ENCODE measurements around the gene TMEM203.

TMEM203 gene

GRCh38 chr9:137225699-137226331 lies 20.4 kb upstream of the TMEM203 start:
- Histone ChIP-seq H3K36me3 (ENCODE audit: control insufficient read depth, insufficient read depth, low read length) (no peaks in the 10 kb centered on the region), H2AFZ (no peak overlapping the region), H3K9me3 (ENCODE audit: control insufficient read depth, low read length) (no peaks in the 10 kb centered on the region), H3K27ac (no peak overlapping the region), H3K4me3 (ENCODE audit: low read depth, low read length) (no peak overlapping the region), H3K27me3 (ENCODE audit: control insufficient read depth, insufficient read depth, low read length) (no peaks in the 10 kb centered on the region), H3K9ac (no peak overlapping the region), H3K4me2 (ENCODE audit: low read length) (no peak overlapping the region), H3K4me1 (peaks cover 5% of the 10 kb centered on the region), H3K79me2 (no peaks in the 10 kb centered on the region)
- TF ChIP-seq, protein P1, sequence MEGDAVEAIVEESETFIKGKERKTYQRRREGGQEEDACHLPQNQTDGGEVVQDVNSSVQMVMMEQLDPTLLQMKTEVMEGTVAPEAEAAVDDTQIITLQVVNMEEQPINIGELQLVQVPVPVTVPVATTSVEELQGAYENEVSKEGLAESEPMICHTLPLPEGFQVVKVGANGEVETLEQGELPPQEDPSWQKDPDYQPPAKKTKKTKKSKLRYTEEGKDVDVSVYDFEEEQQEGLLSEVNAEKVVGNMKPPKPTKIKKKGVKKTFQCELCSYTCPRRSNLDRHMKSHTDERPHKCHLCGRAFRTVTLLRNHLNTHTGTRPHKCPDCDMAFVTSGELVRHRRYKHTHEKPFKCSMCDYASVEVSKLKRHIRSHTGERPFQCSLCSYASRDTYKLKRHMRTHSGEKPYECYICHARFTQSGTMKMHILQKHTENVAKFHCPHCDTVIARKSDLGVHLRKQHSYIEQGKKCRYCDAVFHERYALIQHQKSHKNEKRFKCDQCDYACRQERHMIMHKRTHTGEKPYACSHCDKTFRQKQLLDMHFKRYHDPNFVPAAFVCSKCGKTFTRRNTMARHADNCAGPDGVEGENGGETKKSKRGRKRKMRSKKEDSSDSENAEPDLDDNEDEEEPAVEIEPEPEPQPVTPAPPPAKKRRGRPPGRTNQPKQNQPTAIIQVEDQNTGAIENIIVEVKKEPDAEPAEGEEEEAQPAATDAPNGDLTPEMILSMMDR (IDR thresholded peaks at IDR 0.05) = no peak

- Histone ChIP-seq H3K36me3 (ENCODE audit: control insufficient read depth, insufficient read depth, low read length) (no peaks in the 10 kb centered on the region), H3K4me2 (ENCODE audit: low read length) (peak within 1 kb of the TSS; percentile 100), H3K4me3 (ENCODE audit: low read depth, low read length) (peak within 1 kb of the TSS; percentile 97), H2AFZ (peak within 1 kb of the TSS; percentile 88), H3K27ac (peak within 1 kb of the TSS; percentile 93), H3K4me1 (peaks cover 5% of the 10 kb centered on the region), H3K9me3 (ENCODE audit: control insufficient read depth, low read length) (no peaks in the 10 kb centered on the region), H3K79me2 (no peaks in the 10 kb centered on the region), H3K27me3 (ENCODE audit: control insufficient read depth, insufficient read depth, low read length) (no peaks in the 10 kb centered on the region), H3K9ac (peak within 1 kb of the TSS; percentile 77)
- TF ChIP-seq, protein P1 (IDR thresholded peaks at IDR 0.05) = no peak
Measured at GRCh38 chr9:137224830-137225694, 19.6 kb upstream of the TMEM203 start, which contains the start of gene CYSRT1. Gene CYSRT1, plus strand, starts transcription at chr9:137225174. Its CDS starts 448 bp downstream, at chr9:137225622.

DNA sequence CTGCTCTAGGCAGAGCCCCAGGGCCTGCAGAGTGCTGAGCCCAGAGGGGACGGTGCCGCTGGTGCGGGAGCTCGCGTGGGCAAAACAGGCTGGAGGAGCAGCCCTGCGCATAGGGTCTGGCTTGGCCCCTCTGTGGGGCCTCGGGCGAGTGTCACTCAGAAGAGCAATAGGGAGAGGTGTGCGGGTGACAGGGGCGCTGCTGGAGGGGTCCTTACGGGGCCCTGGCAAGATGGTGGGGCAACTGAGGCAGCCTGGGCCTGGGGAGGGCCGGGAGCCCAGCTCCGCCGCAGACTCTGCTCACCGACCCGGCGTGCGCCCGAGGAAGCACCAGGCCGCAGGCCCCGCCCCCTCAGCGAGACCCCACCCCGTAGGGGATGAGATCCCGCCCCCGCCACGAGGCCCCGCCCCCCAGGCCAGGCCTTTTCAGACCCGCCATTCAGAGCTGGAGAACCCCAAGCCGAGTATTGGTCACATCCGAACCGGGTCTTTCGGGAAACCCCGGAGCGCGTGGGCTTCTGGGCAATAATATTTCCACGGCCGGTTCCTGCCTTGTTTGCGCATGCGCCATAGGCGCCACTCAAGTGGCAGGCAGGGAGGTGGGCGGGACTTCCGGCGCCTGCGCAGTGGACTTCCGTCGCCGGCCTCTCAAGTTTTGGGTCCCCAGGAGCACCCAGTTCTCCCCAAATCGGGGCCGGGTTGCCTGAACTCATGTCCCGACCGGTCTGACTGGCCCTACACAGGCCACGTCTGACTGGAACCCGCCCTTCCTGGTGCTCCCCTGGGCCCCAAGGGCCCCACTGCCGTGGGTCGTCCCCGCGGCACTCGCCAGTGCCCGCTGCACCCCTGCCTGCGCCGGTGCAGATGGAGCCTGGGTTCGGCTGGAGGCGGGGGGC lies 17.9 kb upstream of the TMEM203 start:
- peak overlapping the region; percentile 77 for H3K9ac ChIP-seq
- peaks cover 5% of the 10 kb centered on the region for H3K4me1 ChIP-seq
- H2AFZ ChIP-seq = peak overlapping the region; percentile 88
- H3K4me3 ChIP-seq (ENCODE audit: low read depth, low read length) = peak overlapping the region; percentile 97
- H3K4me2 ChIP-seq (ENCODE audit: low read length) = peak overlapping the region; percentile 100
- no peaks in the 10 kb centered on the region for H3K36me3 ChIP-seq (ENCODE audit: control insufficient read depth, insufficient read depth, low read length)
- TF ChIP-seq, protein P1 (IDR thresholded peaks at IDR 0.05) = no peak
- H3K9me3 ChIP-seq (ENCODE audit: control insufficient read depth, low read length) = no peaks in the 10 kb centered on the region
- no peaks in the 10 kb centered on the region for H3K79me2 ChIP-seq
- H3K27me3 ChIP-seq (ENCODE audit: control insufficient read depth, insufficient read depth, low read length) = no peaks in the 10 kb centered on the region
- peak overlapping the region; percentile 93 for H3K27ac ChIP-seq

DNA sequence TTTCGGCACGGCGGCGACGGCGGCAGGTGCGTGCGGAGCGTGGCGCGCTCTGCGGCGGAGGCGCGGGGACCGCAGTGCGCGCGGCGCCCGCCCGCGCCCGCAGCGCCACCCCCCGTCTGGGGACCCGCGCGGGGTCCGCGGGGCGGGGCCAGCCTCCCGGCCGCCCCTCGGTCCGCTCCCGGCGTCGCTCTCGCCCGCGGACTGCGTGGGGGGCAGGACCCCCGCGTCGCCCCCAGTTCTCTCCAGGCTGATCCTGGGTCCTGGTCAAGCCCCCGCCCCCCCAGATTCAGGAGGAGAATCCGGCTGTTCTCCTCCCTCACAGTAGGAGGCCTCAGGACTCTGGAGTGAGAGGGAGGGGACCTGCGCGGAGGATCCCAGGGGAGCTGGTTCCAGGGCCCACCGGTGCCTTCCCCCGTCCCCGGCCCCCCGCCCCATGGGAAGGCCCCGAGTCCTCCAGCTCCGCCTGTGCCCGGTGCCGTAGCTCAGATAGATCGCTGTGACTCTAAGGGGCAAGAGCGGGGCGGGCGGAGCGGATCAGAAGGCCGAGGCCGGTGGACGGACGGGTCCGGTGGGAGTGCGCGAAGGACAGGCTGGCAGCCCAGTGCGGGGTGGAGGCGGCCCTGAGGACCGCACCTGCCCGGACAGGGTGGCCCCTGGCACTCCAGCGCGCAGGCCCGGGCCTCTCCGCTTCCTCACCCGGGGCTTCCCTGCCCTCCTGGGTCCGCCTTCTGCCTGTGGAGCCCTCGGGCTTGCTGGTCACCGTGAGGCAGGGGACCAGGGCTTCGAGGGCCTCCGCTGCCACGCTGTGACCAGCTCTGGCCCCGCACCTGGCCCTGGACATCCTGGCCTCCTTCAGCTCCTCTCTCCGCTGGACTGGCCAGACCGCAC lies 17.0 kb upstream of the TMEM203 start, which contains the start of gene RNF208:
Gene RNF208 (minus strand): TSS at position 51 of the 888 bp plus-strand sequence. CDS start 1,028 bp downstream, outside the sequence.
- TF ChIP-seq, protein P1 (IDR thresholded peaks at IDR 0.05) = no peak
- no peaks in the 10 kb centered on the region for H3K9me3 ChIP-seq (ENCODE audit: control insufficient read depth, low read length)
- no peaks in the 10 kb centered on the region for H3K36me3 ChIP-seq (ENCODE audit: control insufficient read depth, insufficient read depth, low read length)
- H3K9ac ChIP-seq = peak within 1 kb of the TSS; percentile 46
- H3K79me2 ChIP-seq = no peaks in the 10 kb centered on the region
- peak within 1 kb of the TSS; percentile 73 for H2AFZ ChIP-seq
- peak within 1 kb of the TSS; percentile 97 for H3K4me3 ChIP-seq (ENCODE audit: low read depth, low read length)
- H3K4me2 ChIP-seq (ENCODE audit: low read length) = peak within 1 kb of the TSS; percentile 75
- no peaks in the 10 kb centered on the region for H3K27me3 ChIP-seq (ENCODE audit: control insufficient read depth, insufficient read depth, low read length)
- H3K4me1 ChIP-seq = peaks cover 5% of the 10 kb centered on the region
- peak within 1 kb of the TSS; percentile 88 for H3K27ac ChIP-seq
